Coronary artery (tissue), 2 donors: Measurements from ENCODE around the gene CXCL5.

Experiments
- DNase-seq: peaks from one replicate; pipeline ENCODE4 v3.0.0-alpha.2; 2017; ENCODE audit warnings: low spot score
- H3K27ac ChIP-seq, 2 donors: fragments of 200-600 bp; sonication (generic); one replicate each; pipeline ENCODE4 v1.5.1; 2016 to 2019
- H3K4me3 ChIP-seq: fragments of 200-600 bp; sonication (generic); 2 replicates; pipeline ENCODE4 v1.5.1; 2016; ENCODE audit warnings: mild to moderate bottlenecking, moderate library complexity
- CTCF ChIP-seq: fragments of 200-600 bp; sonication (generic); IDR thresholded peaks from one replicate; pipeline ENCODE4 v1.5.1; 2019; ENCODE audit warnings: antibody characterized with exemption

Gene CXCL5

GRCh38 chr4:73998040-73999011 lies at the start of gene CXCL5:
Gene CXCL5 (minus strand): TSS chr4:73998677. CDS start chr4:73998581, 96 bp downstream.
- DNase-seq, result no peak
- TF ChIP-seq CTCF, result no peak
- Histone ChIP-seq H3K27ac (no peak within 1 kb of the TSS), H3K4me3 (peak within 1 kb of the TSS; percentile 65)

GRCh38 chr4:74047152-74047551 lies 48.7 kb upstream of the CXCL5 start:
- DNase-seq, result no peak
- Histone ChIP-seq H3K27ac (no peak overlapping the region), H3K4me3 (no peak overlapping the region)
- TF ChIP-seq CTCF, result no peak

- Histone ChIP-seq H3K27ac (no peak overlapping the region), H3K4me3 (no peak overlapping the region)
- no peak for TF ChIP-seq CTCF
- DNase-seq, result no peak
Measured at GRCh38 chr4:74045772-74046171, 47.3 kb upstream of the CXCL5 start.

GRCh38 chr4:74045247-74045646 lies 46.8 kb upstream of the CXCL5 start:
- Histone ChIP-seq H3K4me3 (no peak overlapping the region), H3K27ac (no peak overlapping the region)
- DNase-seq, result no peak
- TF ChIP-seq CTCF, result no peak

- DNase-seq, result no peak
- no peak for TF ChIP-seq CTCF
- H3K27ac ChIP-seq, result no peak overlapping the region
- no peak overlapping the region for H3K4me3 ChIP-seq
Measured at GRCh38 chr4:74044677-74045076, 46.2 kb upstream of the CXCL5 start.

- no peak for DNase-seq
- H3K4me3 ChIP-seq, result no peak overlapping the region
- H3K27ac ChIP-seq, result no peak overlapping the region
- TF ChIP-seq CTCF, result no peak
Measured at GRCh38 chr4:74042681-74043080, 44.2 kb upstream of the CXCL5 start.

GRCh38 chr4:74041418-74041817 lies 42.9 kb upstream of the CXCL5 start:
- TF ChIP-seq CTCF, result no peak
- no peak for DNase-seq
- no peak overlapping the region for H3K27ac ChIP-seq
- H3K4me3 ChIP-seq, result no peak overlapping the region
